H9 (cell line): Measurements from ENCODE around the gene LRRC51. TPM values are rescaled to one million over a fixed set of nuclear protein-coding genes. Genes with fewer than 3 reads are reported as not detected.

Experiments used
- DNase-seq: peaks from one replicate; pipeline ENCODE4 v3.0.0-alpha.2; 2017
- H2AFZ ChIP-seq: one replicate; pipeline ENCODE4 v1.6.1; 2013; ENCODE audit warnings: mild to moderate bottlenecking, low read length, control low read depth, moderate library complexity
- H2AK5ac ChIP-seq: 2 replicates; pipeline ENCODE4 v1.6.1; 2013; ENCODE audit warnings: low read length, control low read depth, mixed read lengths; ENCODE audit not compliant: insufficient read length
- H2BK120ac ChIP-seq: one replicate; pipeline ENCODE4 v1.6.1; 2013; ENCODE audit warnings: low read depth, mild to moderate bottlenecking, low read length, control low read depth, inconsistent platforms; ENCODE audit not compliant: poor library complexity, severe bottlenecking
- H2BK12ac ChIP-seq: 2 replicates; pipeline ENCODE4 v1.6.1; 2013; ENCODE audit warnings: low read length, control low read depth, mixed read lengths, low read depth; ENCODE audit not compliant: insufficient read length
- H2BK15ac ChIP-seq: 2 replicates; pipeline ENCODE4 v1.6.1; 2013; ENCODE audit warnings: low read depth, low read length, control low read depth
- H2BK20ac ChIP-seq: one replicate; pipeline ENCODE4 v1.6.1; 2013; ENCODE audit warnings: low read depth, mild to moderate bottlenecking, low read length, control low read depth, inconsistent platforms; ENCODE audit not compliant: poor library complexity, severe bottlenecking
- H2BK5ac ChIP-seq: 2 replicates; pipeline ENCODE4 v1.6.1; 2013; ENCODE audit warnings: low read length, control low read depth, mixed read lengths; ENCODE audit not compliant: insufficient read length
- H3K14ac ChIP-seq: 2 replicates; pipeline ENCODE4 v1.6.1; 2013; ENCODE audit warnings: low read length, control low read depth; ENCODE audit not compliant: insufficient read depth
- H3K18ac ChIP-seq: 2 replicates; pipeline ENCODE4 v1.6.1; 2013; ENCODE audit warnings: low read depth, mild to moderate bottlenecking, mixed read lengths, low read length, control low read depth; ENCODE audit not compliant: insufficient read length
- H3K23ac ChIP-seq: 2 replicates; pipeline ENCODE4 v1.6.1; 2013; ENCODE audit warnings: low read length, control low read depth, mixed read lengths, low read depth; ENCODE audit not compliant: insufficient read length
- H3K23me2 ChIP-seq: 2 replicates; pipeline ENCODE4 v1.6.1; 2013; ENCODE audit warnings: low read depth, mild to moderate bottlenecking, mixed read lengths, low read length, control low read depth; ENCODE audit not compliant: insufficient read length, poor library complexity, severe bottlenecking
- H3K27ac ChIP-seq: 2 replicates; pipeline ENCODE4 v1.5.1; 2013; ENCODE audit warnings: low read length, control low read depth, mixed read lengths, low read depth; ENCODE audit not compliant: insufficient read length
- H3K27me3 ChIP-seq: 2 replicates; pipeline ENCODE4 v1.6.1; 2013; ENCODE audit warnings: low read length, control low read depth, inconsistent platforms; ENCODE audit not compliant: insufficient read depth
- H3K4ac ChIP-seq: 2 replicates; pipeline ENCODE4 v1.6.1; 2013; ENCODE audit warnings: low read depth, mild to moderate bottlenecking, control low read depth, inconsistent platforms, low read length, moderate library complexity
- H3K4me1 ChIP-seq: 2 replicates; pipeline ENCODE4 v1.6.1; 2013; ENCODE audit warnings: low read length, control low read depth, inconsistent platforms; ENCODE audit not compliant: insufficient read depth
- H3K4me2 ChIP-seq: 2 replicates; pipeline ENCODE4 v1.6.1; 2013; ENCODE audit warnings: low read length, control low read depth, mixed read lengths; ENCODE audit not compliant: insufficient read length, insufficient read depth
- H3K56ac ChIP-seq: 2 replicates; pipeline ENCODE4 v1.6.1; 2013; ENCODE audit warnings: low read depth, mild to moderate bottlenecking, mixed read lengths, low read length, control low read depth; ENCODE audit not compliant: insufficient read length
- H3K79me1 ChIP-seq: 2 replicates; pipeline ENCODE4 v1.6.1; 2013; ENCODE audit warnings: low read depth, mild to moderate bottlenecking, moderate library complexity, low read length, control low read depth, inconsistent platforms; ENCODE audit not compliant: insufficient read depth, poor library complexity, severe bottlenecking
- H3K79me2 ChIP-seq: 2 replicates; pipeline ENCODE4 v1.6.1; 2013; ENCODE audit warnings: low read length, control low read depth, inconsistent platforms; ENCODE audit not compliant: insufficient read depth
- H3K9ac ChIP-seq: 2 replicates; pipeline ENCODE4 v1.6.1; 2013; ENCODE audit warnings: low read length, control low read depth, mixed read lengths; ENCODE audit not compliant: insufficient read length; ENCODE audit errors: extremely low read depth
- H3K9me3 ChIP-seq: one replicate; pipeline ENCODE4 v1.6.1; 2013; ENCODE audit warnings: low read depth, low read length, inconsistent platforms; ENCODE audit not compliant: control insufficient read depth
- H3T11ph ChIP-seq: one replicate; pipeline ENCODE4 v1.6.1; 2013; ENCODE audit warnings: mild to moderate bottlenecking, low read length, control low read depth, inconsistent platforms
- H4K20me1 ChIP-seq: one replicate; pipeline ENCODE4 v1.6.1; 2013; ENCODE audit not compliant: control insufficient read depth, insufficient read length, insufficient read depth
- H4K5ac ChIP-seq: 2 replicates; pipeline ENCODE4 v1.6.1; 2013; ENCODE audit warnings: low read depth, mild to moderate bottlenecking, mixed read lengths, low read length, control low read depth; ENCODE audit not compliant: insufficient read length
- H4K8ac ChIP-seq: replicated peaks from 2 replicates; pipeline ENCODE4 v1.6.1; 2013; ENCODE audit warnings: low read length, control low read depth, mixed read lengths, low read depth; ENCODE audit not compliant: insufficient read length
- H4K91ac ChIP-seq: 2 replicates; pipeline ENCODE4 v1.6.1; 2013; ENCODE audit warnings: low read depth, mild to moderate bottlenecking, moderate library complexity, mixed read lengths, low read length, control low read depth; ENCODE audit not compliant: insufficient read length
- H3K27ac Mint-ChIP-seq, 3 experiments: 2 replicates in 2 of 3; 3 replicates in 1 of 3; pipeline ENCODE4 v1.8.0; 2020 to 2021; ENCODE audit warnings: mixed read lengths in 3 of 3, mild to moderate bottlenecking in 1 of 3, moderate library complexity in 1 of 3
- H3K27me3 Mint-ChIP-seq: 2 replicates; pipeline ENCODE4 v1.8.0; 2021; ENCODE audit warnings: low read depth, mild to moderate bottlenecking, moderate library complexity, mixed read lengths
- H3K36me3 Mint-ChIP-seq, 3 experiments: 2 replicates in 2 of 3; 3 replicates in 1 of 3; pipeline ENCODE4 v1.8.0; 2020 to 2021; ENCODE audit warnings: low read depth in 3 of 3, mixed read lengths in 3 of 3; ENCODE audit not compliant: insufficient read depth in 1 of 3
- H3K4me1 Mint-ChIP-seq, 2 experiments: 2 replicates each; pipeline ENCODE4 v1.8.0; 2020; ENCODE audit warnings: mixed read lengths in 2 of 2
- H3K4me3 Mint-ChIP-seq, 2 experiments: 2 replicates in 1 of 2; 3 replicates in 1 of 2; pipeline ENCODE4 v1.8.0; 2020 to 2021; ENCODE audit warnings: mild to moderate bottlenecking in 2 of 2, mixed read lengths in 2 of 2, moderate library complexity in 1 of 2
- H3K9me3 Mint-ChIP-seq, 2 experiments: 2 replicates in 1 of 2; 3 replicates in 1 of 2; pipeline ENCODE4 v1.8.0; 2020; ENCODE audit warnings: mild to moderate bottlenecking in 2 of 2, mixed read lengths in 2 of 2, moderate library complexity in 1 of 2
- CTCF ChIP-seq: fragments of 200-600 bp; sonication (generic); conservative IDR thresholded peaks from 3 replicates; pipeline ENCODE4 v1.8.0; 2021; ENCODE audit warnings: antibody characterized with exemption, mild to moderate bottlenecking
- WGBS: extraction: QIAGEN DNeasy Blood & Tissue Kit; methylation state at CpG from one replicate; pipeline ENCODE4 v1.1.7; 2013; ENCODE audit warnings: missing lambda C conversion rate, low lambda C conversion rate, mixed read lengths; ENCODE audit not compliant: insufficient read length; ENCODE audit errors: extremely low coverage; 5-methylcytosine and 5-hydroxymethylcytosine counted together
- long read RNA-seq: library from polyadenylated mRNA; unstranded; transcript quantifications from one replicate; pipeline ENCODE4 v2.0.0, GENCODE V29; 2020
- total RNA-seq: library from RNA; stranded (reverse); gene quantifications from 2 replicates; pipeline ENCODE4 v1.2.1, GENCODE V29; 2021

The LRRC51 gene
- 3.1 and 6.4 TPM in 2 replicates for total RNA-seq
- long read RNA-seq, transcript LRTOMT-201 (6 exons, 2,642 nt) = major isoform, 5 of 10 reads
- long read RNA-seq, partial matches to known transcripts = 2 of 10 reads
- long read RNA-seq, other reads (novel, unspliced or antisense) = 1 of 10 reads

- Histone ChIP-seq H4K20me1 (no peaks in the 10 kb centered on the region), H3K23me2 (peaks cover 7% of the 10 kb centered on the region), H2AK5ac (no peak within 1 kb of the TSS), H3K9ac (peak within 1 kb of the TSS; percentile 93), H3T11ph (peak within 1 kb of the TSS; percentile 81), H3K23ac (no peak within 1 kb of the TSS), H3K14ac (peak within 1 kb of the TSS; percentile 86), H3K18ac (peak within 1 kb of the TSS; percentile 85), H3K27me3 (no peaks in the 10 kb centered on the region), H2BK12ac (no peak within 1 kb of the TSS), H4K8ac (no peak within 1 kb of the TSS), H3K79me1 (no peaks in the 10 kb centered on the region), H2BK20ac (no peak within 1 kb of the TSS), H2AFZ (peak within 1 kb of the TSS; percentile 87), H3K27ac (peak within 1 kb of the TSS; percentile 76), H2BK120ac (peak within 1 kb of the TSS; percentile 83), H3K9me3 (no peaks in the 10 kb centered on the region), H3K56ac (no peak within 1 kb of the TSS), H4K91ac (no peak within 1 kb of the TSS), H2BK15ac (no peak within 1 kb of the TSS), H2BK5ac (no peak within 1 kb of the TSS), H3K4me2 (peak within 1 kb of the TSS; percentile 88), H3K79me2 (peaks cover 18% of the 10 kb centered on the region), H3K4ac (peak within 1 kb of the TSS; percentile 46; the same call in 1 of the 2 replicates), H3K4me1 (no peaks in the 10 kb centered on the region), H4K5ac (no peak within 1 kb of the TSS)
- Mint-ChIP-seq H3K27ac (peak within 1 kb of the TSS; percentile 97 to 100 (median 98)), H3K36me3 (peaks cover 1 to 14% (median 13%) of the 10 kb centered on the region in 3 experiments), H3K4me1 (peaks cover 19 to 28% of the 10 kb centered on the region in 2 experiments), H3K27me3 (no peaks in the 10 kb centered on the region; the same call in 1 of the 2 replicates), H3K4me3 (peak within 1 kb of the TSS; percentile 80 to 95), H3K9me3 (no peaks in the 10 kb centered on the region)
- DNase-seq = peak; percentile 100
- WGBS = no CpG with 5 or more reads among the region's 60 CpGs
- no peak for TF ChIP-seq CTCF
Measured at GRCh38 chr11:72080326-72081183, at the start of gene LRRC51, which contains the start of gene NUMA1. LRRC51 (plus strand) TSS chr11:72080850; CDS start chr11:72089084, 8,234 bp downstream. NUMA1 (minus strand) TSS chr11:72080542; CDS start chr11:72035943, 44,599 bp downstream.
